SU-DHL-6 (cell line): ENCODE data around the gene ZNF471.

Source experiments
- H2AFZ ChIP-seq: fragments of 200-600 bp; sonication (generic); 2 replicates; pipeline ENCODE4 v1.6.1; 2014; ENCODE audit warnings: low read depth, mild to moderate bottlenecking, moderate library complexity, mixed read lengths, antibody characterized with exemption, low read length; ENCODE audit not compliant: severe bottlenecking
- H3F3A ChIP-seq: fragments of 200-600 bp; shearing (Covaris generic); 2 replicates; pipeline ENCODE4 v1.6.0; 2016; ENCODE audit warnings: antibody characterized with exemption, mild to moderate bottlenecking; ENCODE audit not compliant: insufficient read depth
- H3K27ac ChIP-seq: fragments of 200-600 bp; sonication (generic); 2 replicates; pipeline ENCODE4 v1.5.1; 2016; ENCODE audit warnings: low read depth, mild to moderate bottlenecking, low read length, moderate library complexity, mixed read lengths
- H3K27me3 ChIP-seq: fragments of 200-600 bp; sonication (generic), shearing (Covaris generic); 2 replicates; pipeline ENCODE4 v1.6.0; 2014; ENCODE audit warnings: mild to moderate bottlenecking, low read length
- H3K36me3 ChIP-seq: fragments of 200-600 bp; sonication (generic); 2 replicates; pipeline ENCODE4 v1.6.1; 2014; ENCODE audit warnings: mild to moderate bottlenecking, low read length, mixed read lengths
- H3K4me2 ChIP-seq: fragments of 300-600, 200-600 bp; shearing (Covaris generic), sonication (generic); 2 replicates; pipeline ENCODE4 v1.6.0; 2014; ENCODE audit warnings: low read length, low read depth, mild to moderate bottlenecking; ENCODE audit not compliant: poor library complexity, severe bottlenecking
- H3K4me3 ChIP-seq: fragments of 200-600 bp; sonication (generic); 2 replicates; pipeline ENCODE4 v1.5.1; 2014; ENCODE audit warnings: antibody characterized with exemption, low read length, mild to moderate bottlenecking, mixed read lengths; ENCODE audit not compliant: insufficient read depth, poor library complexity, severe bottlenecking
- H3K79me2 ChIP-seq: fragments of 200-600 bp; sonication (generic); 2 replicates; pipeline ENCODE4 v1.6.1; 2014; ENCODE audit warnings: mild to moderate bottlenecking, low read length, moderate library complexity; ENCODE audit not compliant: insufficient read depth
- H3K9ac ChIP-seq: fragments of 200-600 bp; sonication (generic); 2 replicates; pipeline ENCODE4 v1.7.0; 2014; ENCODE audit warnings: mild to moderate bottlenecking, low read length
- H3K9me2 ChIP-seq: fragments of 200-600 bp; sonication (generic); replicated peaks from 2 replicates; pipeline ENCODE4 v1.6.1; 2014; ENCODE audit warnings: low read length; ENCODE audit not compliant: insufficient read depth
- H3K9me3 ChIP-seq: fragments of 200-600 bp; sonication (generic); 2 replicates; pipeline ENCODE4 v1.6.1; 2014; ENCODE audit warnings: low read length, mixed read lengths; ENCODE audit not compliant: insufficient read depth
- H4K20me1 ChIP-seq: fragments of 200-600 bp; sonication (generic); 2 replicates; pipeline ENCODE4 v1.6.1; 2014; ENCODE audit warnings: low read depth, mild to moderate bottlenecking, antibody characterized with exemption, low read length, moderate library complexity, mixed read lengths
- CTCF ChIP-seq: fragments of 200-600 bp; sonication (generic); IDR thresholded peaks from one replicate; pipeline ENCODE4 v1.5.1; 2017; ENCODE audit warnings: antibody characterized with exemption, mild to moderate bottlenecking, low read length, moderate library complexity; ENCODE audit not compliant: insufficient read depth, poor library complexity, severe bottlenecking
- EZH2phosphoT487 ChIP-seq: fragments of 200-600 bp; sonication (generic), shearing (Covaris generic); conservative IDR thresholded peaks from 2 replicates; pipeline ENCODE4 v1.6.1; 2018; ENCODE audit warnings: mild to moderate bottlenecking, antibody characterized with exemption, low read length, moderate library complexity, mixed read lengths

ZNF471 gene

GRCh38 chr19:56507446-56508289 is at the start of gene ZNF471:
ZNF471 (plus strand) TSS chr19:56507855; CDS start chr19:56511572, 3,717 bp downstream.
- no peaks in the 10 kb centered on the region for H3F3A ChIP-seq
- no peaks in the 10 kb centered on the region for H3K36me3 ChIP-seq
- H3K9me3 ChIP-seq: no peaks in the 10 kb centered on the region
- H3K79me2 ChIP-seq: no peaks in the 10 kb centered on the region
- no peak within 1 kb of the TSS for H3K4me2 ChIP-seq
- no peak within 1 kb of the TSS for H3K9ac ChIP-seq
- no peaks in the 10 kb centered on the region for H3K9me2 ChIP-seq
- TF ChIP-seq CTCF: no peak
- no peak for TF ChIP-seq EZH2phosphoT487
- no peak within 1 kb of the TSS for H3K27ac ChIP-seq
- H2AFZ ChIP-seq: no peak within 1 kb of the TSS
- H4K20me1 ChIP-seq: no peaks in the 10 kb centered on the region
- H3K4me3 ChIP-seq: no peak within 1 kb of the TSS
- H3K27me3 ChIP-seq: no peaks in the 10 kb centered on the region

GRCh38 chr19:56474308-56474707 is 33.3 kb upstream of the ZNF471 start:
- Histone ChIP-seq H2AFZ (no peak overlapping the region), H3K9me3 (no peaks in the 10 kb centered on the region), H3K9ac (no peak overlapping the region), H4K20me1 (no peaks in the 10 kb centered on the region), H3K4me3 (no peak overlapping the region), H3K79me2 (no peaks in the 10 kb centered on the region), H3K36me3 (no peaks in the 10 kb centered on the region), H3K27ac (no peak overlapping the region), H3K4me2 (no peak overlapping the region), H3K9me2 (no peaks in the 10 kb centered on the region), H3F3A (no peaks in the 10 kb centered on the region), H3K27me3 (no peaks in the 10 kb centered on the region)
- no peak for TF ChIP-seq EZH2phosphoT487
- no peak for TF ChIP-seq CTCF

DNA sequence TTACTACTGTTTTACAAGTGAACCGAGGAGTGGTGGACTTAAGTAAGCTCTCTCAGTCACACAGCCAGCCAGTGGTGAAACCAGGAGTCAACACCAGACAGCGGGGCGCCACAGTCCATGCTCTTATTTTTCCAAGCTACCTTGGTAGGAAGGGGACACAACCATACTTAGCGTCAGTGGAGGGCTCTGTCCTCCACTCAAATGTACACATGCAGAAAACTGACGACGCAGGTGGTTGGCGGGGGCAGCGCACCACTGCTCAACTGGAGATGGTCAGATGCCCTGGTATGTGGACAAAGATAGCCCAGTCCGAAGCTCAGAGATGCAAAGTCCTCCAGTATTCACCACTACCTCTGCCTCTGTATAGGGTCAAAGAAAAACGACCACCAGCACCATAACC is 31.6 kb upstream of the ZNF471 start:
- Histone ChIP-seq H3K27me3 (no peaks in the 10 kb centered on the region), H3K9ac (no peak overlapping the region), H2AFZ (no peak overlapping the region), H3K36me3 (no peaks in the 10 kb centered on the region), H3K79me2 (no peaks in the 10 kb centered on the region), H3K4me2 (no peak overlapping the region), H3K9me3 (no peaks in the 10 kb centered on the region), H3K9me2 (no peaks in the 10 kb centered on the region), H4K20me1 (no peaks in the 10 kb centered on the region), H3F3A (no peaks in the 10 kb centered on the region), H3K4me3 (no peak overlapping the region), H3K27ac (no peak overlapping the region)
- TF ChIP-seq EZH2phosphoT487 (no peak), CTCF (no peak)
